ENCODE measurements around the gene EHD4. TPM values are rescaled to one million over a fixed set of nuclear protein-coding genes. Genes with fewer than 3 reads are reported as not detected.

The EHD4 gene
- total RNA-seq, 2 donors from 2014 or later, result 13.8 to 16.9 TPM

DNA sequence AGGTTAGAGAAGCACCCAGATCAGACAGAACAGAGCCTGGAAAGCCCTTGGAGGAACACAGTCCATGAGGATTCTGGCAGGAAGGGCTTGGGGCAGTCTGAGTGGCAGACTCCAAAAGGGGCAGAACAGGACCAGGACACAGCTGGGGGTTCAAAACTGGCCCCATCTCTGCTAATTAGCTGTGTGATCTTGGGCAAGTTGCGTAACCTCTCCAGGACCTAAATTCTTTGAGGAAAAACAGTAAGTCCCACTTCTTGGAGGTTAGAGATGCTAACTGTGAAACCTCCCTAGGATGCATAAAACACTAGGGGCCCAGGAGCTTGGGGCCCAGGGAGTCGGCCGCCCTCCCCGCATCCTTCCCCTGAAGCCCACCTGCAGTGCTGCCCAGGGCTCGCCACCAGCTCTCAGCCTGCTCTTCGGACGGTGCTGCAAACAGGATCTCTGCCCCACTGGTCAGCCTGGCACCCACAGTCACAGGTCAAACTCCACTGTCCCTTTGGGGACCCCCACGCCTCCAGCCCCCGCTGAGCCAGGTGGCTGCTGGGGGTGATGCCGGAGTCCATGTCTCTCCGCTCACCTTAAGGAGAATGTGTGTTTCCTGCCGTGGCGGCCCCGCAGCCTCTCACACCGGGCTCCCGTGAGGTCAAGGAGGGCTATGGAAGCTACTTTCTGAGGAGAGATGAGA, 121.7 kb downstream of the EHD4 start:
- intact Hi-C loops (cut with DNase I), result no loop called here
- 57 to 80% methylated on average over 7 to 16 of the region's 16 CpGs for WGBS, 2 donors
- no peak overlapping the region for H3K27ac ChIP-seq
- ATAC-seq, result no peak
- no peak for DNase-seq
- H3K27me3 ChIP-seq, result no peaks in the 10 kb centered on the region
- no peak for TF ChIP-seq POLR2A (IDR thresholded peaks at IDR 0.05)
- TF ChIP-seq, protein P1, sequence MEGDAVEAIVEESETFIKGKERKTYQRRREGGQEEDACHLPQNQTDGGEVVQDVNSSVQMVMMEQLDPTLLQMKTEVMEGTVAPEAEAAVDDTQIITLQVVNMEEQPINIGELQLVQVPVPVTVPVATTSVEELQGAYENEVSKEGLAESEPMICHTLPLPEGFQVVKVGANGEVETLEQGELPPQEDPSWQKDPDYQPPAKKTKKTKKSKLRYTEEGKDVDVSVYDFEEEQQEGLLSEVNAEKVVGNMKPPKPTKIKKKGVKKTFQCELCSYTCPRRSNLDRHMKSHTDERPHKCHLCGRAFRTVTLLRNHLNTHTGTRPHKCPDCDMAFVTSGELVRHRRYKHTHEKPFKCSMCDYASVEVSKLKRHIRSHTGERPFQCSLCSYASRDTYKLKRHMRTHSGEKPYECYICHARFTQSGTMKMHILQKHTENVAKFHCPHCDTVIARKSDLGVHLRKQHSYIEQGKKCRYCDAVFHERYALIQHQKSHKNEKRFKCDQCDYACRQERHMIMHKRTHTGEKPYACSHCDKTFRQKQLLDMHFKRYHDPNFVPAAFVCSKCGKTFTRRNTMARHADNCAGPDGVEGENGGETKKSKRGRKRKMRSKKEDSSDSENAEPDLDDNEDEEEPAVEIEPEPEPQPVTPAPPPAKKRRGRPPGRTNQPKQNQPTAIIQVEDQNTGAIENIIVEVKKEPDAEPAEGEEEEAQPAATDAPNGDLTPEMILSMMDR (IDR thresholded peaks at IDR 0.05), result no peak
- H3K4me1 ChIP-seq, result peaks cover 10% of the 10 kb centered on the region
- no peaks in the 10 kb centered on the region for H3K9me3 ChIP-seq
- peaks cover 0 to 11% of the 10 kb centered on the region in 2 donors for H3K36me3 ChIP-seq (replicated peaks in 1 of 2; ENCODE audit: insufficient read depth in 1 of 2, low read depth in 2 of 2)
- no peak overlapping the region for H3K4me3 ChIP-seq

DNA sequence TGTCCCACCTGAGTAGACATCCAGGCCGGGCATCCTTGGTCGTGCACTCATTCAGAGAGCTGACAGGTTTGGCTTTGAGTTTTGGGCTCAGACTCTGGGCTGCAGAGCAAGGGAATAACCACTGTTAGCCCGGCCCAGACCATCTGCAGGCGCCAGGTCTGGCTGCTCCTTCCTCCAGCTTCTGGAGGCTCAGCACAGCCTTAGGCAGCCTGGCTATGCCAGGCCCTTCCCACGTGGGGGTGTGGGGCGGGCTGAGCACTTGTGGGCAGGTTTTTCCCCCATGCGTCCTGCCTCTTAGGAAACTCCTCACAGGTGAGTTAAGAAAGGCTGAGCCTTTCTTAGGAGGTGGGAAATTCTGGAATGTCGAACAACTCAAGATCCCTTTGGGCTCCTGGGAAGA, 122.5 kb downstream of the EHD4 start:
- WGBS, 2 donors, result 28 to 37% methylated on average over 2 to 8 of the region's 8 CpGs
- no peaks in the 10 kb centered on the region for H3K27me3 ChIP-seq
- no peak overlapping the region for H3K4me3 ChIP-seq
- TF ChIP-seq POLR2A (IDR thresholded peaks at IDR 0.05), result no peak
- TF ChIP-seq, protein P1 (IDR thresholded peaks at IDR 0.05), result peak in 1 of 7 experiments; percentile 16
- intact Hi-C loops (cut with DNase I), result no loop called here
- peaks cover 10% of the 10 kb centered on the region for H3K4me1 ChIP-seq
- DNase-seq, result peak; percentile 49 to 71 (median 59)
- H3K9me3 ChIP-seq, result no peaks in the 10 kb centered on the region
- H3K36me3 ChIP-seq (replicated peaks in 1 of 2; ENCODE audit: insufficient read depth in 1 of 2, low read depth in 2 of 2), result peaks cover 0 to 14% of the 10 kb centered on the region in 2 donors
- no peak overlapping the region for H3K27ac ChIP-seq
- ATAC-seq, result peak; percentile 57

DNA sequence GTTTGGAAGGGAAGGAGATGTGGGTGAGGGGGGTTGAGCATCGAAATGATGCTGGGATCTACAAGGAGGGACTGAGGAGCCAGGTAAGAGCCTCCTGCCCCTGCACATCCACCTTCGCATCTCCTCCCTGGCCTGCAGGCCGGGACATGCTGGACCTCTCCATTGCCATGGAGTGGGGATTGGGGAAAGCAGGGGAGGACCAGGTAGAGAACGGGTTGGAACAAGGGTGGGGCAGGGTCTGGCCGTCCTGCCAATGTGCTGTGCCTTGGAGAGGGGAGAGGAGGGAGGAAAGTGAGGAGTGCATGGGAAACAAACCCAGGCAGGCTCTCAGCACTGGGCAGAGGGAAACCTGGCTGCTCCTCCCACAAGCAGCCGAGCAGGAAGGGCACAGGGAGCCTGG, 123.2 kb downstream of the EHD4 start:
- intact Hi-C loops (cut with DNase I), result no loop called here
- Histone ChIP-seq H3K9me3 (no peaks in the 10 kb centered on the region), H3K27ac (no peak overlapping the region), H3K36me3 (replicated peaks in 1 of 2; ENCODE audit: insufficient read depth in 1 of 2, low read depth in 2 of 2) (peaks cover 0 to 15% of the 10 kb centered on the region in 2 donors), H3K4me3 (no peak overlapping the region), H3K4me1 (peaks cover 10% of the 10 kb centered on the region), H3K27me3 (no peaks in the 10 kb centered on the region)
- no peak for ATAC-seq
- WGBS, 2 donors, result 85 to 86% methylated on average over 6 of the region's 6 CpGs
- TF ChIP-seq POLR2A (IDR thresholded peaks at IDR 0.05), result no peak
- TF ChIP-seq, protein P1 (IDR thresholded peaks at IDR 0.05), result no peak
- DNase-seq, result no peak

DNA sequence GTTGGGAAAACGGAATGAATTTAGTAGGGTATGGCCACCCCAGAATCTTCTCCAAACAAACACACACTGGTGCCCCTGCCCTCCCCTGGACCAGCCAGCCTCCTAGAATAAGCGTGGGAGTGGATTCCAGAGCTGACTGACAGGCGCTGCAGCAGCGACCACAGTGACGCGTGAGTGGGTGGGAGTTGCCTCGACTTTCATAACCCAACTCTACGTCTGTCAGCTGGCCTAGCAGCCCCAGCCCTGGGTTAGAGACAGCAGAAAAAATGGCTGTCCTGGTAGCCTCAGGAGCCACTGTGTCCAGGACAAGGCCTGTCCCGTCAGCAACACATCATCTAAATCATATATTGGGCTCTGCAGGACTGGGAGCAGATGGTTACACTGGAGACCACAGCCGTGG, 123.7 kb downstream of the EHD4 start:
- DNase-seq (no peak), ATAC-seq (no peak)
- H3K9me3 ChIP-seq, result no peaks in the 10 kb centered on the region
- H3K4me1 ChIP-seq, result peaks cover 10% of the 10 kb centered on the region
- peaks cover 0 to 15% of the 10 kb centered on the region in 2 donors for H3K36me3 ChIP-seq (replicated peaks in 1 of 2; ENCODE audit: insufficient read depth in 1 of 2, low read depth in 2 of 2)
- intact Hi-C loops (cut with DNase I), result no loop called here
- no peak for TF ChIP-seq POLR2A (IDR thresholded peaks at IDR 0.05)
- TF ChIP-seq, protein P1 (IDR thresholded peaks at IDR 0.05), result no peak
- no peak overlapping the region for H3K27ac ChIP-seq
- WGBS, 2 donors, result 89 to 91% methylated on average over 9 to 10 of the region's 10 CpGs
- H3K4me3 ChIP-seq, result no peak overlapping the region
- no peaks in the 10 kb centered on the region for H3K27me3 ChIP-seq

DNA sequence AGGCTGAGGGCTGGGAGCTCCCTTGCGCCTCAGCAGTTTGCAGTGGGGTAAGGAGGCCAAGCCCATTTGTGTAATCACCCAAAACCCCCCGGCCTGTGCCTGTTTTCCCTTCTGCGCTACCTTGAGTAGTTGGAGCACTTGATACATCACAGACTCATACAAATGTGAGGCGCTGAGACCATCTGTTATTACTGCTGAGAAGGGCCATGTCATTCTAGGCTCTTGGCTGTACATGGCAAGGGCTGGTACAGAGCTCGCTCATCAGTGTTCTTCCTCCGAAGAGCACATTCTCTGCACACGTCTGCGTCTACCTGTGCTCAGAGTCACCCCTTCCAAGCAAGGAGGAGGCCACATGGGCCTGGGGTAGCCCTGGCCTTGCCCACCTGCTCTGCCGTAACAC, 124.4 kb downstream of the EHD4 start:
- Histone ChIP-seq H3K27ac (no peak overlapping the region), H3K4me1 (peaks cover 10% of the 10 kb centered on the region), H3K36me3 (replicated peaks in 1 of 2; ENCODE audit: insufficient read depth in 1 of 2, low read depth in 2 of 2) (peaks cover 0 to 15% of the 10 kb centered on the region in 2 donors), H3K27me3 (no peaks in the 10 kb centered on the region), H3K4me3 (no peak overlapping the region), H3K9me3 (no peaks in the 10 kb centered on the region)
- ATAC-seq (no peak), DNase-seq (no peak)
- intact Hi-C loops (cut with DNase I), result no loop called here
- 92 to 94% methylated on average over 6 to 8 of the region's 9 CpGs for WGBS, 2 donors
- TF ChIP-seq, protein P1 (IDR thresholded peaks at IDR 0.05), result no peak
- no peak for TF ChIP-seq POLR2A (IDR thresholded peaks at IDR 0.05)

Data from body of pancreas (tissue), 4 donors.